ENCODE results near the gene GSK3A. TPM values are rescaled to one million over a fixed set of nuclear protein-coding genes. Genes with fewer than 3 reads are reported as not detected.
A peak's percentile ranks its signal among the peaks of the same experiment; 100 is the strongest.

Gene GSK3A
- total RNA-seq, 1 experiment from 2014 or later = 70.1 TPM

GRCh38 chr19:42286349-42287016, 44.1 kb upstream of the GSK3A start:
- intact Hi-C loops (cut with micrococcal nuclease; ENCODE audit: unreplicated experiment) = no loop called here
- POLR2A ChIA-PET (ENCODE audit: low non-redundant PET) = no interaction called here
- Histone ChIP-seq H3K36me3 (ENCODE audit: insufficient read depth, low read length, poor library complexity, severe bottlenecking) (peaks cover 48% of the 10 kb centered on the region), H3K9me3 (ENCODE audit: low read depth, low read length, poor library complexity, severe bottlenecking) (no peaks in the 10 kb centered on the region), H3K4me1 (ENCODE audit: insufficient read depth, low read length, poor library complexity, severe bottlenecking) (peaks cover 38% of the 10 kb centered on the region), H3K27ac (ENCODE audit: low read depth, low read length, poor library complexity, severe bottlenecking) (peak overlapping the region; percentile 82), H3K27me3 (replicated peaks; ENCODE audit: insufficient read depth, low read depth, low read length, poor library complexity) (no peaks in the 10 kb centered on the region), H3K4me3 (ENCODE audit: low read depth, low read length, poor library complexity, severe bottlenecking) (peak overlapping the region; percentile 74)
- CTCF ChIA-PET = no interaction called here
- TF ChIP-seq CTCF (conservative IDR thresholded peaks at IDR 0.05; ENCODE audit: low read depth, low read length) (no peak), EZH2 (IDR thresholded peaks at IDR 0.05; ENCODE audit: borderline replicate concordance, low read depth, low read length, poor library complexity, severe bottlenecking) (no peak)
- DNase-seq (ENCODE audit: low spot score) = peak; percentile 62
- BruUV-seq (replicated peaks) = no TSS peak

GRCh38 chr19:42285988-42286348, 43.6 kb upstream of the GSK3A start:
- BruUV-seq (replicated peaks) = no TSS peak
- CTCF ChIA-PET = no interaction called here
- DNase-seq (ENCODE audit: low spot score) = no peak
- H3K27ac ChIP-seq (ENCODE audit: low read depth, low read length, poor library complexity, severe bottlenecking) = peak overlapping the region; percentile 82
- peaks cover 41% of the 10 kb centered on the region for H3K4me1 ChIP-seq (ENCODE audit: insufficient read depth, low read length, poor library complexity, severe bottlenecking)
- no peak for TF ChIP-seq CTCF (conservative IDR thresholded peaks at IDR 0.05; ENCODE audit: low read depth, low read length)
- TF ChIP-seq EZH2 (IDR thresholded peaks at IDR 0.05; ENCODE audit: borderline replicate concordance, low read depth, low read length, poor library complexity, severe bottlenecking) = no peak
- H3K36me3 ChIP-seq (ENCODE audit: insufficient read depth, low read length, poor library complexity, severe bottlenecking) = peaks cover 43% of the 10 kb centered on the region
- intact Hi-C loops (cut with micrococcal nuclease; ENCODE audit: unreplicated experiment) = no loop called here
- peak overlapping the region; percentile 74 for H3K4me3 ChIP-seq (ENCODE audit: low read depth, low read length, poor library complexity, severe bottlenecking)
- no peaks in the 10 kb centered on the region for H3K9me3 ChIP-seq (ENCODE audit: low read depth, low read length, poor library complexity, severe bottlenecking)
- H3K27me3 ChIP-seq (replicated peaks; ENCODE audit: insufficient read depth, low read depth, low read length, poor library complexity) = no peaks in the 10 kb centered on the region
- POLR2A ChIA-PET (ENCODE audit: low non-redundant PET) = no interaction called here

GRCh38 chr19:42285541-42285941, 43.1 kb upstream of the GSK3A start:
- BruUV-seq (replicated peaks) = no TSS peak
- Histone ChIP-seq H3K9me3 (ENCODE audit: low read depth, low read length, poor library complexity, severe bottlenecking) (no peaks in the 10 kb centered on the region), H3K4me1 (ENCODE audit: insufficient read depth, low read length, poor library complexity, severe bottlenecking) (peaks cover 41% of the 10 kb centered on the region), H3K36me3 (ENCODE audit: insufficient read depth, low read length, poor library complexity, severe bottlenecking) (peaks cover 39% of the 10 kb centered on the region), H3K27me3 (replicated peaks; ENCODE audit: insufficient read depth, low read depth, low read length, poor library complexity) (no peaks in the 10 kb centered on the region), H3K27ac (ENCODE audit: low read depth, low read length, poor library complexity, severe bottlenecking) (peak overlapping the region; percentile 82), H3K4me3 (ENCODE audit: low read depth, low read length, poor library complexity, severe bottlenecking) (peak overlapping the region; percentile 74)
- CTCF ChIA-PET = no interaction called here
- POLR2A ChIA-PET (ENCODE audit: low non-redundant PET) = no interaction called here
- no peak for DNase-seq (ENCODE audit: low spot score)
- TF ChIP-seq EZH2 (IDR thresholded peaks at IDR 0.05; ENCODE audit: borderline replicate concordance, low read depth, low read length, poor library complexity, severe bottlenecking) = no peak
- no peak for TF ChIP-seq CTCF (conservative IDR thresholded peaks at IDR 0.05; ENCODE audit: low read depth, low read length)
- intact Hi-C loops (cut with micrococcal nuclease; ENCODE audit: unreplicated experiment) = no loop called here
